Thymus (tissue), 14 donors: ENCODE data around the gene CISTR. TPM values are rescaled to one million over a fixed set of nuclear protein-coding genes. Genes with fewer than 3 reads are reported as not detected.

Experiments
- DNase-seq, 9 donors: peaks; one replicate each; pipeline ENCODE4 v3.0.0-alpha.2; 2013; ENCODE audit warnings: low spot score in 9 of 9, low read depth in 6 of 9, missing footprints in 1 of 9
- H3K27ac ChIP-seq, 2 donors: one replicate each; pipeline ENCODE4 v1.5.1; 2013; ENCODE audit warnings: control low read depth in 1 of 2, low read depth in 1 of 2, low read length in 1 of 2, mild to moderate bottlenecking in 1 of 2, moderate library complexity in 1 of 2
- H3K27me3 ChIP-seq, 2 donors: one replicate each; pipeline ENCODE4 v1.5.1; 2013; ENCODE audit warnings: low read length in 1 of 2; ENCODE audit not compliant: control insufficient read depth in 2 of 2, insufficient read depth in 1 of 2
- H3K36me3 ChIP-seq, 2 donors: one replicate each; pipeline ENCODE4 v1.5.1; 2013; ENCODE audit warnings: low read length in 1 of 2, mild to moderate bottlenecking in 1 of 2, moderate library complexity in 1 of 2; ENCODE audit not compliant: control insufficient read depth in 2 of 2, insufficient read depth in 2 of 2
- H3K4me1 ChIP-seq, 2 donors: one replicate each; pipeline ENCODE4 v1.5.1; 2013; ENCODE audit warnings: low read length in 2 of 2; ENCODE audit not compliant: control insufficient read depth in 2 of 2, insufficient read depth in 2 of 2
- H3K4me3 ChIP-seq, 2 donors: one replicate each; pipeline ENCODE4 v1.5.1; 2013; ENCODE audit warnings: low read length in 2 of 2, control low read depth in 1 of 2, mild to moderate bottlenecking in 1 of 2
- H3K9me3 ChIP-seq, 2 donors: one replicate each; pipeline ENCODE4 v1.5.1; 2013; ENCODE audit warnings: low read length in 1 of 2, mild to moderate bottlenecking in 1 of 2; ENCODE audit not compliant: control insufficient read depth in 2 of 2, insufficient read depth in 1 of 2
- WGBS: extraction: QIAGEN DNeasy Blood & Tissue Kit; methylation state at CpG from one replicate; pipeline ENCODE4 v1.1.7; 2013; 5-methylcytosine and 5-hydroxymethylcytosine counted together
- long read RNA-seq, 10 donors: transcript quantifications; one replicate each; lab custom pipeline, GENCODE V29; 2026
- polyA plus RNA-seq: library from polyadenylated mRNA; stranded (reverse); fragments of 200-250 nt; gene quantifications from one replicate; pipeline ENCODE4 v1.2.3, GENCODE V29; 2013
- total RNA-seq: library from RNA; stranded (reverse); fragments of 120-200 nt; gene quantifications from one replicate; pipeline ENCODE4 v1.2.4, GENCODE V29; 2013
- donor health status: healthy.

The CISTR gene
- total RNA-seq (not detected), polyA plus RNA-seq (not detected)
- long read RNA-seq, donor 1, result 0 reads
- long read RNA-seq, donor 2, result 0 reads
- long read RNA-seq, donor 3, result 0 reads
- long read RNA-seq, donor 4, result 0 reads
- long read RNA-seq, donor 5, result 0 reads
- long read RNA-seq, donor 6, result 0 reads
- long read RNA-seq, donor 7, result 0 reads
- long read RNA-seq, donor 8, result 0 reads
- long read RNA-seq, donor 9, result 0 reads
- long read RNA-seq, donor 10, result 0 reads

- no peak for DNase-seq
- H3K27ac ChIP-seq, result no peak within 1 kb of the TSS
- WGBS, result 2% methylated on average over 76 of the region's 76 CpGs
- H3K27me3 ChIP-seq, result peaks cover 82 to 99% of the 10 kb centered on the region in 2 donors
- H3K4me3 ChIP-seq, result peak within 1 kb of the TSS in 1 of 2 donors; percentile 39
- H3K9me3 ChIP-seq, result peaks cover 0 to 3% of the 10 kb centered on the region in 2 donors
- H3K4me1 ChIP-seq, result peaks cover 2 to 17% of the 10 kb centered on the region in 2 donors
- H3K36me3 ChIP-seq, result no peaks in the 10 kb centered on the region
Observed at GRCh38 chr12:53751336-53752191, at the start of gene CISTR. CISTR (minus strand) TSS chr12:53751979.

DNA sequence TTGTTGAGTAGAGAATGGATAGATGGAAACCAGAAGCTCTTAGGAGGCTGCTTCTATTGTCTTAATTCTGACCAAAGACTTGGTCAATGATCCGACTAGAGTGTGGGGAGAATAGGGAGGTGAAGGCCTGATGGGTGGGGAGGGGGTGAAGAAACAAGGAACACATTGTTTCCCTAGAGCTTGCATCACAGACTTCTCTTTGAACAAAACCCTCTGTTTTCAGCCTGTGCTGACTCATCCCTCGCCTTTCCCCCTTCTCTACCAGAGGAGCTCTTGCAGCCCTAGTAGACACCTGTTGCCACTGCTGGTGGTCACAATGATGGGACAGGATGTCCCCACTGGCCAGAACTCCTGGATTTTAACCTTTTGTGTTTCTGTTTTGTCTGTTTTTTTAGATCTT, 46.8 kb upstream of the CISTR start:
- Histone ChIP-seq H3K27me3 (peaks cover 0 to 25% of the 10 kb centered on the region in 2 donors), H3K4me3 (no peak overlapping the region), H3K36me3 (no peaks in the 10 kb centered on the region), H3K9me3 (no peaks in the 10 kb centered on the region), H3K27ac (no peak overlapping the region), H3K4me1 (no peaks in the 10 kb centered on the region)
- WGBS, result 74% methylated on average over 2 of the region's 2 CpGs
- no peak for DNase-seq

GRCh38 chr12:53795927-53796326, 44.1 kb upstream of the CISTR start:
- no peak for DNase-seq
- no peak overlapping the region for H3K4me3 ChIP-seq
- WGBS, result 76% methylated on average over 6 of the region's 6 CpGs
- H3K9me3 ChIP-seq, result no peaks in the 10 kb centered on the region
- no peaks in the 10 kb centered on the region for H3K36me3 ChIP-seq
- H3K27ac ChIP-seq, result no peak overlapping the region
- H3K4me1 ChIP-seq, result no peaks in the 10 kb centered on the region
- H3K27me3 ChIP-seq, result peaks cover 0 to 27% of the 10 kb centered on the region in 2 donors

DNA sequence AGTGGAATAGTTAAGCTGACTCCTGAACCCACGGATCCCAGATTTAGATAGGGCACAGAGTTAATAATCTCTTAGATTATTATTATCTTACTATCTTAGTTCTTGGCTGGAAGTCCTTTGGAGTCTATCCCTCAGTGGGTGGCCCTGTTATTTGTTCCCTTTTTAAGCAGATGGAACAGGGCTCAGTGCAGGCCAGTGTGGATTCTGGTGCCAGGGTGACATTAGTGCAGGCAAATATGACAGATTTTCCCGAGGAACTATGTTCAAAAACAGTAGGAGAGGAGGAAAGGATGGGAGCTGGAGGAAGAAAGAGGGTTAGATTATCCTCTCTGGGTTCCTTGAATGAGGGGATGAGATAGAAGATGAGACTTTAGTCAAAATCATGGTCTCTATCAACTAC, 41.4 kb upstream of the CISTR start:
- Histone ChIP-seq H3K9me3 (no peaks in the 10 kb centered on the region), H3K4me3 (no peak overlapping the region), H3K4me1 (no peaks in the 10 kb centered on the region), H3K27ac (no peak overlapping the region), H3K27me3 (peaks cover 0 to 25% of the 10 kb centered on the region in 2 donors), H3K36me3 (no peaks in the 10 kb centered on the region)
- DNase-seq, result no peak
- WGBS, result 76% methylated on average over 2 of the region's 2 CpGs

DNA sequence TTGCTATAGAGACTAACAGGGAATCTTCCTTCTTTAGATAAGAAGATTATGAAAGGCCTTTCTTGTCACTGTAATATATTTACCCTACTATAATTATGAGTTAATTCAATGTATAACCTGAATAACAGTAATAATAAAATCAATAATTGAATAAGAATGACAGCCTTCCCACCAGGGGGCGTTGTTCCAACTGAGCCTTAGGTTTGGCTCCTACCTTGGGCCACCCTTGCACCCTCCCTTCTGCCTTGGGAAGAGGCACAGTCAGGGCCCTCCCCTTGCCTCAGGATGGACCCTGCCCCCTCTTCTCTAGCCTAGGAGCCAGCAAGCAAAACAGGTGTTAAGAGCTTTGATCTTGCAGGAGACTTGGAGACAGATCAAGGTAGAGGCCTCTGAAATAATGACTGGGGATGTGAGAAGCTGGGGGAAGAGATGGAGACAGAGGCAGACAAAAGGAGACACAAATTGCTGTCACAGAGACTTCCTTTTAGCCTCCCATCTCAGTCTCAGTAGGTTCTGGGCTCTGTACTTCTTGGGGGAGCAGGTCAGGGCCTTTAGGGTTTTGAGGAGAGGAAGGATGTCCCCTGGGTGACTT, 40.1 kb upstream of the CISTR start:
- H3K4me1 ChIP-seq, result no peaks in the 10 kb centered on the region
- WGBS, result 8% methylated on average over 1 of the region's 1 CpG
- no peak overlapping the region for H3K4me3 ChIP-seq
- H3K27ac ChIP-seq, result no peak overlapping the region
- DNase-seq, result no peak
- no peaks in the 10 kb centered on the region for H3K36me3 ChIP-seq
- H3K9me3 ChIP-seq, result no peaks in the 10 kb centered on the region
- peaks cover 0 to 27% of the 10 kb centered on the region in 2 donors for H3K27me3 ChIP-seq

DNA sequence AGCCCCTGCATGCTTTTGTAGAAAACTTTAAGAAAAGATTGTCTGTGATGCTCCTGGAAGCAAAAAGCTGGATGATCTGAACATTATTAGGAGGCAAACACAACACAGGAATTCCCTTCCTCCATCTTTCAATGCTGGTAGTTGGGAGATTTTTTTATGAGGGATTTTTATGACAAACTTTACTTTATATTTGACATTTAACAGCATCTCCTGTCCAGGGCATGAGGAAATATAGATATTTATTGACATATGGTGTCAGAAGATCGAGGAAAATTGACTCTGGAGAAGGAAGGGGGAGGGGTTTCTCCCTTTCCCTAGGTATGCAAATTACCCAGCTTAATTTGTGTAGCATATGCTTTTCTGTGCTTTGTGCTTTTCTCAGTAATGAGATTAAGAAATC, 37.8 kb upstream of the CISTR start:
- no peaks in the 10 kb centered on the region for H3K9me3 ChIP-seq

DNA sequence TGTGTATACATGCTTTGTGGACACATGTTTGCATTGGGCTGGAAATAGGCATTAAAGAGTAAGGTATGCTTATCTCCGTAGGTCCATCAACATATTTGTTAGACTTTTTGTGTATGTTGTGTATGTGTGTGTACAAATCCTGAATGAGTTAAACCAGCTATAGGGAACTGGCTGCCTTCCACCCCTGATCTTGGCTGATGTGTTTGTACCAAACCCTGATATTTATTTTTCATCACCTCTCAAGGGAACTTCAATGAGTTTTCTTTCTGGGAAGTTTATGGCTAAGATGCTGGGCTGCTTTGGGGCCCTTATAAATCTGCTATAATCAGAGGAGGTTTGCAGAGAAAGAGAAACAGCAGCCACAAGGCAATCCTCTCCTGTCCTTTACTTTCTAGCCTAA, 37.1 kb upstream of the CISTR start:
- H3K4me3 ChIP-seq, result no peak overlapping the region
- no peaks in the 10 kb centered on the region for H3K4me1 ChIP-seq
- DNase-seq, result no peak
- no peaks in the 10 kb centered on the region for H3K9me3 ChIP-seq
- WGBS, result 88% methylated on average over 1 of the region's 1 CpG
- H3K27ac ChIP-seq, result no peak overlapping the region
- peaks cover 0 to 24% of the 10 kb centered on the region in 2 donors for H3K27me3 ChIP-seq
- no peaks in the 10 kb centered on the region for H3K36me3 ChIP-seq

More for the DNA sequence above, 37.8 kb upstream of the CISTR start:
- 47% methylated on average over 1 of the region's 1 CpG for WGBS
- H3K36me3 ChIP-seq, result no peaks in the 10 kb centered on the region
- H3K27ac ChIP-seq, result no peak overlapping the region
- H3K27me3 ChIP-seq, result peaks cover 0 to 27% of the 10 kb centered on the region in 2 donors
- no peak for DNase-seq
- H3K4me3 ChIP-seq, result no peak overlapping the region
- no peaks in the 10 kb centered on the region for H3K4me1 ChIP-seq

GRCh38 chr12:53786411-53786810, 34.6 kb upstream of the CISTR start:
- DNase-seq, result no peak
- WGBS, result 88% methylated on average over 7 of the region's 7 CpGs
- no peaks in the 10 kb centered on the region for H3K9me3 ChIP-seq
- H3K4me1 ChIP-seq, result no peaks in the 10 kb centered on the region
- H3K4me3 ChIP-seq, result no peak overlapping the region
- H3K27me3 ChIP-seq, result peaks cover 0 to 20% of the 10 kb centered on the region in 2 donors
- no peaks in the 10 kb centered on the region for H3K36me3 ChIP-seq
- H3K27ac ChIP-seq, result no peak overlapping the region

DNA sequence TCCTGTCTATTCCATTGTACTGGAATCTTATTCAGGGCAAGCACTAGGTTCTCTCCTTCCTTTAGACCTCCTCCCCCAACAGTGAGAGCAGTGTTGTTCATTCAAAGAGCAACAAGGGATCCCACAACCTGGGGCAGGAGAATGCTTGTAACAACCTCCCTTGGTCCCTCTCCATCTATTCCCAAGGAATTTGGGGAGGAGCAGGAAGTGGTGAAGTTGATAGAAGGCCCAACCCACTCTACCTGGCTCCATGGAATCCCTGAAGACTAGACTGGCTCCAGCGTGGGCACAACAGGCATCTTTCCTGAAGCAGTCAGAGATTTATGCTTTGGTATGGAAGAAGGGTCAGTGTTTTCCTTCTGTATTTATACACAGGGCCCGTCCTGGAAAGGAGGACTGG, 33.4 kb upstream of the CISTR start:
- H3K4me1 ChIP-seq, result no peaks in the 10 kb centered on the region
- H3K9me3 ChIP-seq, result no peaks in the 10 kb centered on the region
- DNase-seq, result no peak
- H3K27ac ChIP-seq, result no peak overlapping the region
- H3K27me3 ChIP-seq, result peaks cover 3 to 26% of the 10 kb centered on the region in 2 donors
- H3K4me3 ChIP-seq, result no peak overlapping the region
- 83% methylated on average over 2 of the region's 2 CpGs for WGBS
- no peaks in the 10 kb centered on the region for H3K36me3 ChIP-seq
